Activated CD4-positive, alpha-beta T cell treated with anti-CD3 and anti-CD28 coated beads, Interleukin-2, Interleukin-4, amounts not matched to agents 100 ng/mL and 50 ng/mL, durations not matched to agents 16 hours and 8 hours (primary cell): ENCODE data around the gene C2CD4B.

Source experiments
- DNase-seq: peaks from one replicate; pipeline ENCODE4 v3.0.0-alpha.2; 2020; ENCODE audit warnings: low spot score

The C2CD4B gene, protein sequence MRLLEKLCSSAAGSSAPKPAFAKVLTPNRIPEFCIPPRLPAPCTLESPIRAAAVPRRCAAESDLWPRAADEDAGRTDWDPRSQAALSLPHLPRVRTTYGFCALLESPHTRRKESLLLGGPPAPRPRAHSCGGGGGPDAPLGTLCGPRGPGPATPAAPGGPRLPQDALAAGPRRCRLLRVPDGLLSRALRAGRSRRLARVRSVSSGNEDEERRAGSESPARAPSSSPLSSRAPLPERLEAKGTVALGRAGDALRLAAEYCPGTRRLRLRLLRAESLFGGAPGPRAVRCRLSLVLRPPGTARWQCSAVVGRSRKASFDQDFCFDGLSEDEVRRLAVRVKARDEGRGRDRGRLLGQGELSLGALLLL

DNA sequence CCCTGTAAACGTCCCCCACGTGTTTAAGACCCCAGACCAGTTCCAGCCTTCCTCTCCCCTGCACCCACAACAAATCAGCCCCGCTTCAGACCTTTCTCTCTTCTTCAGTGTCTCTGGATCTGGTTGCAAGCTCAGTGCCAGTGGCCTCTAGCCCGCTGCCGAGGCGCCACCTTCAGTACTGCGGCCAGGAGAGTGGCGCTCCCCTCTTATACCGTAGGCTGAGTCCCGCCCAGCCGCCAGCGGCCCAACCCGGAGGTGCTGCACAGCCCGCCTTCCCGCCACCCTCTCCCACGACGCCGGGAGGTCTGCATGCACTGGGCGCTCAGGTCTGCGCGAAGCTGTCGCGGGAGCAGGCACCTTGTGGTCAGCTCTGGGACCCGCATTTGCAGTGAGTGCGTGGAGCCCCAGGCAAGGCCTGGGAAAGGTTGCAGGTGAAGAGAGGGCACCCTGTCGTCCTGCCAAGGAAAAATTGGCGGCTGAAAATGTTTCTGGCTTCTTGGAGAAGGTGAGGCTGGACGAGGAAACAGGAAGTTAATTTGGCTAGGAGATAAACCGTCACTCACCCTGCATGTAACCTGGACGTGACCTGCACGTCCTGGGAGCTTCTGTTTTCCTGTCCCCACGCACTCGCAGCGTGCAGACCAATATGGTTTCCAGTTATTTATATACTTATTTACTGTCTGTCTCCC, at the start of gene C2CD4B:
C2CD4B (minus strand) TSS at position 182 of the 689 bp plus-strand sequence. CDS start 301 bp downstream, outside the sequence.
- peak; percentile 23 for DNase-seq

DNA sequence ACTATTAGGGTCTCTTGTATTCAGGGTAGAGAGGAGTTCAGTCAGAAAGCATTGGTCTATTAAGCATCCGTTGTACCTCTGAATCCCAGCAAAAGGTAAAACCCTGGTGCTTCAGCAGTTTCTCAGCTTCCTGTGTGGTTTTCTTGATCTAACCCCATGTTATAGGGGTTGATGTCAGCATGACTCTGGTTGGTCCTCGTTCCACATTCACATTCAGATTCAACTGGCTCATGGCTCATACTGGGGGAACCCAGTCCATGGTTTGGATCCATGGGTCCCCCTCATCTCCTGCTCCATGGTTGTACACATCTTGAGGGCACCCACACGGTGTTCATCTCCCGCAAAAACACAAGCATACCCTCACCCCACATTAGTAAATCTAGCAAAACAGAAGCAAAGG, 47.7 kb upstream of the C2CD4B start:
- DNase-seq: no peak

- no peak for DNase-seq
Observed at GRCh38 chr15:62211348-62211747, 46.3 kb upstream of the C2CD4B start.

- DNase-seq: no peak
Observed at GRCh38 chr15:62209821-62210220, 44.7 kb upstream of the C2CD4B start.

DNA sequence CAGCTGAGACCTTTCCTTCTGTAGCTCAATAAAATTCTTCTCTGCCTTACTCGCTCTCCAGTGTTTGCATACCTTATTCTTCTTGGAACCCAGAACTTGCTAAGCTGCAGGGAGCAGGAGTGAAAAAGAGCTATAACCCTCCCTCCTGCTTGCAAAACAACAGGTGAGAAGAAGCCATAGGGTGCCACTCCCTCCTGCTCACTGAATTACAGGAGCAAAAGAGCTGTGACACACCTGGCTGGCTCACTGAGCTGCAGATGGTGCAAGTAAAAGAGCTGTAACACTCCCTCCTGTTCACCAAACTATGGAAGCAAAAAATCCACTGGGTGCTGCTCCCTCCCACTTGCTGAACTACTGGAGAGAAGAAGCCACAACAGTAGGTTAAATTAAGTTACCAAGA, 44.2 kb upstream of the C2CD4B start:
- DNase-seq: no peak

DNA sequence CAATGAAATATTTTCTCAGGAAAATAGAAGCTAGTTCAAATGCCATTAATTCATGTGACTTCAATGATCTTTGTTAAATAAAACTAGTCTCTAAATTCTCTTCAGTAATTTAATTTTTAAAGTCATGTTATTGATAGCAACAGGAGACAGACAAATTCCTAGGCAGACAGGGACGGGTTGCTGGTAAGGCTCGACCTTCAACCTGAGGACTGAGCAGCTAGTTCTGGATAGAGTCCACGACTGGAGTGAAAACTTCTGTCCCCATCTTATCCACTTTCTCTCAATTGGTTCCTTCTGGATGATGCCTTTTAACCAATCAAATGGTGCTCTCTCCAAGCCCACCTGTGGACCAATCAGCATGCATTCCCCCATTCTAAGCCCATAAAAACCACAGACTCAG, 43.8 kb upstream of the C2CD4B start:
- no peak for DNase-seq

GRCh38 chr15:62208367-62208766, 43.3 kb upstream of the C2CD4B start:
- DNase-seq: no peak

DNA sequence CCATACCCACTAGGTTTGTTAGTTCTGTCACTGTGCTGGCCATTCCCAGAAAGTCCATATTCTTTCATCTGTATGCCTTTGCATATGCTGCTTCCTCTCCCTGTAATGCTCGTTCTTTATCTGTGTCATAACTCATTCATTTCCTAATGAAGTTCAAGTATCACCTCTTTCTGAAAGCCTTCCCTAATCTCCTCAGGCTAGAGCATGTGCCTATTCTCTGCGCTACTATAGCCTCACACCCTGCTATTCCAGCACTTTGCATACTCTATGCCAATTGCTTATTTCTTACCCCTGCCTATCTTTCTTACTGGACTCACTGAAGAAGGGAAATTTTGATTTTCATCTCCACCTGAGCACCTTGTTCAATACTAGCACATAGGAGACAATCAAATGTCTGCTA, 25.6 kb upstream of the C2CD4B start:
- no peak for DNase-seq

DNA sequence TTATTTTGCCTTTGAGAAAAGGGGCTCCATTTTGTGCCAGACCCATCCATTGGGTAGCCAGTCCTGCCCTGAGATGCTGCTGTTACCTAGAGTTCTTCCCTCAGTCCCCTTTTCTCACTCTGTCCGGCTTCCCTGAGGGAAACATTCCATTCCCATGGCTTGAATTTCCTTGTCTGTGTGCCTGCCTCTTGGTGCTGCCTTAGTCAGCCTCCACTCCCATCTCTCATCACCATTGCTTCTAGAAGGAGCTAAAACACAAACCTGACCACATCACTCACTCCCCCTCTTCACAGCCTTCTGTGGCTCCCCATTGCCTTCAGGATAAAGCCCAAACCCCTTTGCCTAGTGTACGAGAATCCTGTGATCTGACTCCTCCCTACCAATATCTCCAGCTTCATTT, 25.2 kb upstream of the C2CD4B start:
- no peak for DNase-seq

DNA sequence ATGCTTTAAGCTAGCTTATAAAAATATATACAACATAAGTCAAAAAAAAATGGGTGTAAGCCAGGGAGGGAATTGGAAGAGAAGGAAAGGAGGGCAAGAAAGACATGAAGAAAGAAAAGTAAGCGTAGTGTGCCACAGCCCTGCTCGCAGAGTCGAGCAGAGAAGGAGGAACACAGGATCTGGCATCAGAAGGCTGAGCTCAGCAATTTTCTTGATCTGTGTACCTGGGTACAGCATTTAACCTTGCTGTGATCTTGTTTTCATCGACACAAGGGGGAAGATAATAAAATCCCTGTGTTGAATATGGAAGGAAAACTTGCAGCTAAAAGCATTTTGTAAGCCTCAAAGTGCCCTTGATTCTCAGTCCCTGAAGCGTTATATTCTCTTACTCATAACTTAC, 23.7 kb upstream of the C2CD4B start:
- no peak for DNase-seq

- DNase-seq: no peak
Observed at GRCh38 chr15:62187910-62188309, 22.8 kb upstream of the C2CD4B start.

DNA sequence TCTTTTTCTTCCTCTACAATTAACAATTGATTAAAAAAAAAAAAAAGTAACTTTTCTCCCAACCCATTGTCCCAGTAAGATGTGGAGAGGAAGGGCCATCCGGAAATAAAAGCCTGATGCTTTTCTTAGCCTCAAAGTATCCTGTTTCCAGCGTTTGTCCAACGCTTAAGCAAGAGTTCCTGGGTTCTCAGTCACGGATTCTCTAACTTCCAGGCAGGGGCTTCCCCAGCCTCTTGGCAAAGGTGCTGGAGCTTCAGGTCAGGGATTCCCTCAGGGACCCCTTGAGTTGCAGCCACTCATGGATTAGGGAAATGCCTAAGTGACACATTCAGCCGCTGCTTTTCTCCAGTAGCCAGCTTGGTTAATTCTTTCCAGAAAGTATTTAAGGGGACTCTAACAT, 22.3 kb upstream of the C2CD4B start:
- DNase-seq: no peak

DNA sequence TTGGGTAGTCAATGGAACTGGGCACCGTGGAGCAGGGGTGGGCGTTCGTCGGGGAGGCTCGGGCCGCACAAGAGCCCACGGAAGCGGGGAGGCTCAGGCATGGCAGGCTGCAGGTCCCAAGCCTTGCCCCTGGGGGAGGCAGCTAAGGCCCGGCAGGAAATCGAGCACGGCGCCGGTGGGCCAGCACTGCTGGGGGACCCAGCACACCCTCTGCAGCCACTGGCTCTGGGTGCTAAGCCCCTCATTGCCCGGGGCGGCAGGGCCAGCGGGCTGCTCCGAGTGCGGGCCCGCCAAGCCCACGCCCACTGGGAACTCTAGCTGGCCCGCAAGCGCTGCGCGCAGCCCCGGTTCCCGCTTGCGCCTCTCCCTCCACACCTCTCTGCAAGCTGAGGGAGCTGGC, 21.5 kb upstream of the C2CD4B start:
- no peak for DNase-seq

- no peak for DNase-seq
Observed at GRCh38 chr15:62183130-62183529, 18.0 kb upstream of the C2CD4B start.

GRCh38 chr15:62173215-62173614, 8.1 kb upstream of the C2CD4B start:
- no peak for DNase-seq

DNA sequence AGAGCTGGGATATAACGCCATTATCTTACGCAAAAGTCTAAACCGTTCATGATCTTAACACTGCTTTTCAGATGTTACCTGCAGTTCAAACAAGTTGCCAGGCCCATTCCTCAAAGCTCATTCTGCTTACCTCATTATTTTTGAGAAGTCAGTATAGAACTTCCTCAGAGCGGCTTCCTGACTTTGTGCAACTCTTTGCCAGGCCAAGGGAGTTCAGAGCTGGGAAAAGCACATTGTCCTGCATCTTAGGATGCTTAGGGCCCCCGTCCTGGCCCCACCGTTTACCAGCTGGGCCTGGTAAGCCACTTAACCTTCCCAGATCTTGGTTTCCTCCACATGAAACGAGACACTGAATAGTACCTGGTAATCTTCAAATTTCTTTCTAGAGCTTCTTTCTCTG, 6.8 kb upstream of the C2CD4B start:
- DNase-seq: no peak

DNA sequence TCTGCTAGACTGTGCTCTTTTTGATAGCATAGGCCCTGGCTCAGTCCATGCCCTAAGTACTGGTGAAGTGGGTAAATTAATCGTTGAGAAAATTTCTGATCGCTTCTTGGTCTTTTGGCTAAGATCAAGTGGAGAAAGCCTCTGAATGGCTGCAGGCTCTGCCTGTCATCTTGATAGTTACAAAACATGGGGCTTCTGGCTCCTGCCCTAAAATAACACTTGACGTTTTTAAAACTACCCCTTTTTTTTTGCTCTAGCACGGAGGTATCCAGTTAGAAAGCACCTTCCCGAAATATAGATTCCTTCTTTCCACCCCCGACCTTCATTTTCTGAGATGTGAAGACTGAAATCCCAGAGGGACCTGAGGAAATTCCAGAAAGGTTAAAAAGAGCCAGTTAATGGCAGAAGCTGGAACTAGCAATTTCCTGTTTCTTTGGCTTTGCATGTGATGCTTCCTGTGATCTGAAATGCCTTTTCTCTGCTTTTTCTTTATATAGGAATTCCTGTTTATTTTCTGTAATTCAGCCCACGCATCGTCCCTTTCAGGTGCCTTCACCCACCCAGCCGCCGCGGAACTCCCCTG, 799 bp upstream of the C2CD4B start:
- DNase-seq: no peak

DNA sequence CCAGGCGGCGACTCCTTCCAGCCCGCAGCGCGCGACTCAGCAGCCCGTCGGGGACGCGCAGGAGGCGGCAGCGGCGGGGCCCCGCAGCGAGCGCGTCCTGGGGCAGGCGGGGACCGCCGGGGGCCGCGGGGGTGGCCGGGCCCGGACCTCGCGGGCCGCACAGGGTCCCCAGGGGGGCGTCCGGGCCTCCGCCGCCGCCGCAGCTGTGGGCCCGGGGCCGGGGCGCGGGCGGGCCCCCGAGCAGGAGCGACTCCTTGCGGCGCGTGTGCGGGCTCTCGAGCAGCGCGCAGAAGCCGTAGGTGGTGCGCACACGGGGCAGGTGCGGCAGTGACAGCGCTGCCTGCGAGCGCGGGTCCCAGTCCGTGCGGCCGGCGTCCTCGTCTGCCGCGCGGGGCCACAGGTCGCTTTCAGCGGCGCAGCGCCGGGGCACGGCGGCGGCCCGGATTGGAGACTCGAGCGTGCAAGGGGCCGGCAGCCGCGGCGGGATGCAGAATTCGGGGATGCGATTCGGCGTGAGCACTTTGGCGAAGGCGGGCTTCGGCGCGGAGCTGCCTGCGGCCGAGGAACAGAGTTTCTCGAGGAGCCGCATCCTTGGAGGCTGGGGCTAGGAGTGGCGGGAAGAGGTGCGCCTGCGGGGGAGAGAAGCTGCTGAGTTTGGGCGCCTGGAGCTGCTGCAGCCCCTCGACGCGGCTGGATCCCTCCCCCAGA, 535 bp downstream of the C2CD4B start:
- DNase-seq: no peak

DNA sequence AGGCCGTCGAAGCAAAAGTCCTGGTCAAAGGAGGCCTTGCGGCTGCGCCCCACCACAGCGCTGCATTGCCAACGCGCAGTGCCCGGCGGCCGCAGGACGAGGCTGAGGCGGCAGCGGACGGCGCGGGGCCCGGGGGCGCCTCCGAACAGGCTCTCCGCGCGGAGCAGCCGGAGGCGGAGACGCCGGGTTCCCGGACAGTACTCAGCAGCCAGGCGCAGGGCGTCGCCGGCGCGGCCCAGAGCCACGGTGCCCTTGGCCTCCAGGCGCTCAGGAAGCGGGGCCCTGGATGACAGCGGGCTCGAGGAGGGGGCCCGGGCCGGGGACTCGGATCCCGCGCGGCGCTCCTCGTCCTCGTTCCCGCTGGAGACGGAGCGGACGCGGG, 1.1 kb downstream of the C2CD4B start:
- no peak for DNase-seq

DNA sequence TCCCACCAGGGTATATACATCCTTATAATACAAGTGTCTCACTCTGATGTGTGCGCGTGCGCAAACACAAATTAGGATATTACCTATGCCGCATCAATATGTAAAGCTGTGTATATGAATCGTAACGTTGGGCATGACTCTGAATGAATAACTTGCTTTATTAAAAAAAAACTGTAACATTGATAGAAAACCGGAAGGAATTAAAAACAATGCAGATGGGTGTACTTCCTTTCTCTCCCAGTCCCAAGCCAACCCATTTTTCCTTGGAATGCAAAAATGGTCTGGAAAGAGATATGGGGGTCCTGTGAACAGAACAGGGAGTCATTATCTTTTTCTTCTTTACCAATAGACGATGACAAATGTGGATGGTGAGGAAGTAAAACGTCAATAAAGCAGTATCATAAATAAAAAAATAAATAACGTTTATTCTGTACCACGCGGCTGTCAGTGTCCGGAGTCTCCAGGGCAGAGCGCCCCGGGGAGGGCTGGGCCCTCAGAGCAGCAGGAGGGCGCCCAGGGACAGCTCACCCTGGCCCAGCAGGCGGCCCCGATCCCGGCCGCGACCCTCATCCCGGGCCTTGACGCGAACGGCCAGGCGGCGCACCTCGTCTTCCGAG, 1.6 kb downstream of the C2CD4B start:
- no peak for DNase-seq

DNA sequence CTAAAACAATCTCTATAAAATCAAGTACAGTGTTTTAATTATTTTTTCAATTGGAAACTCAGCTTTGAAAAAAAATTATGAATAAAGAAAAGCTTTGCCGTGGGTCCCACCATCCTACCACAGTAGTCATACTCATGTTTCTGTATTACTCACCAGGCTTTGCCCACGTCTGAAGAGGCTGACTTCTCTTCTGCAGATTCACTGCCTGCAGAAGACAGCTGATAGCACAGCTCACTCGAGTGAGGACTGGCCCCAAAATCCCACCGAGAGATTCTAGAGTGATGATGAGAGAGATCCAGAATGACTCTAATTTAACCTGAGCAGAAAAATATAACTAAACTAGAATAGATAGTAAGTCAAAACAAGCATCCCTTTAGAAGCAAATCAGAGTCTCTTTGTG, 11.9 kb downstream of the C2CD4B start:
- peak; percentile 76 for DNase-seq

GRCh38 chr15:62150445-62150844, 14.6 kb downstream of the C2CD4B start:
- DNase-seq: no peak
